GM21423 (cell line): ENCODE measurements around the gene NBEA.

Experiments used
- ATAC-seq: cut with Tn5 transposase; IDR thresholded peaks from one replicate; pipeline ENCODE4 v1.9.1; 2021; ENCODE audit warnings: mild to moderate bottlenecking, moderate library complexity; ENCODE audit not compliant: unreplicated experiment

The NBEA gene

DNA sequence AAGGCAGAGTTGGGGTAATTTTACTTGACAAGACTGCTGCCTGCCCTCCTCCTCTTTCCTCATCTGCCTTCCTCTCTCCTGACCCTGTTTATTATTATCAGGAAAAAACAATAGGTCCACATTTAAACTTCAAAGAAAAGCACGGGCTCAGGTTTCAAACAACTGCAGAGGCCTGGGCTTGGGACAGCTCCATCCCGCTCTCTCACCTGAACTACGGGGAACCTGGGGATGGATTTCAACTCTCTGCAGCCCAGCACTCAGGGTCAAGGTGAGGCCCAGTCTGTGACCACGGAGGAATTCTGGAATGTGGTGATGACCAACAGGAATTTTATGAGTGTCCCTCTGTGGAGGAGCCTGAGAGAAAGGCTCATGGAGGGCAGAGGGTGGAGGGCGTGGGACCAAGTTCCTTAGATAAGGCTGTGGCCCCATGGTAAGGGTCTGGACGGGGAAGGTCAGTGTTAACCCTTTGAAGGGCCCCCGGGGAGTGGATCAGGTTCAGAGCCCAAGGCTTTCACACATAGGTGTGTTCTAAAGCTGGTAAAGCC lies 755.2 kb downstream of the NBEA start:
- ATAC-seq = no peak

GRCh38 chr13:35698911-35699576 lies 757.0 kb downstream of the NBEA start:
- no peak for ATAC-seq

DNA sequence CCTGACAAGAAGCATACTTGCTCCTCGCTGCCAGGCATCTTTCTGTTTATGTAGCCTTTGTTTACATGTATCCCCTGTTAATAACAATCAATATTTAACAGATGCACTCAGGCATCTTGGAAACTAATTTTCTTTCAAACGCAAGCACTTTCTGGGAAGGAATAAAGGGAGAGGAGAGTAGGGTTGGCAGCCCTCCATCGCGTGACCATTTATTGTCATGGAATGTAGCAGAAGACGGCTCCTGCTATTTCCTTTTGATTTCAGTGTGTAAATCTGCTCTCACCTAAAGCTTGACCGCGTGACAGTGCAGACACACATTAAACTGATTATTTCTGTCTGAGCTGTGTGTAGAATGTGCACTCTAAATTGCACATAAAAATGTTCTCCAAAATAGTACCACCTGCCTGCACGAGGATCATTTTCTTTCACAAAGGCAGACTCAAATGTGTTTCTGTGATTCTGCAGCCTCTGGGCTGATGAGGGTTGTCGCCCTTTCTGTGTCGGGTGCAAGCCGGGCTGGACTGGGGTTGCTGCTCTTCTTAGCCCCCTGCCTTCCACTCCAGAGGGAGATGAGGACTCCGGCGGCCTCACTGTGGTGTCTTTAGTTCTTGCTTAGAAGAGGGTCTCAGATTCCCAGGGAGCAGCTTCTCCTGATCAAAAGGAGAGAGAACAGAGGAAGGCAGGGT lies 757.9 kb downstream of the NBEA start:
- ATAC-seq = no peak

GRCh38 chr13:35700671-35701070 lies 758.6 kb downstream of the NBEA start:
- ATAC-seq = no peak

DNA sequence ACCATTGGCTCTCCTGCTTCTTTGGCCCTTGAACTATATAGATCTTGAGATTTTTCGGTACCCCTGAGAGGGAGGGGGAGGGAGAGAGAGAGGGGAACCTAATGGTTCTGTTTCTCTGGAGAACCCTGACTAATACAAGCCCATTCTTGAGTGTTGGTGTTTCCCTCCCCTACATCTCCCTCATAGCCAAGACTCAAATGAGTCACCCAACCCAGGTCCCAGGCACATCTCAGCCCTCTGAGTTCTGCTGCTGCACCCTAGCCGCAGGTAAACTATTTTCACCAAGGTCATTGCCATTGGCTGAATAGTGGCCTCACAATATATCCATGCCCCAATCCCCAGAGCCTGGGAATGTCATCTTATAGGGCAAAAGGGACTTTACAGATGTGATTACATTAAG lies 760.2 kb downstream of the NBEA start:
- no peak for ATAC-seq

DNA sequence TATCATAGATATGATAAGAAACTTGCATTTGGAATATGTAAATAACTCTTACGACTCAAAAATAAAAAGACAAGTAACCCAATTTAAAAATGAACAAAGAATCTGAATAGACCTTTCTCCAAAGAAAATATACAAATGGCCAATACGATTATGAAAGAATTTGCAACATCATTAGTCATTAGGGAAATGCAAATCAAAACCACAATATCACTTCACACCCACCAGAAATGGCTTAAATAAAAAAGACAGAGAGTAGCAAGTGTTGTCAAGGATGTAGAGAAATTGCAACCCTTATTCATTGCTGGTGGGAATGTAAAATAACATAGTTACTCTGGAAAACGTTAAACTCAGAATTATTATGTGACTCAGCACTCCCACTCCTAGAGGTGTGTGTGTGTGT lies 761.0 kb downstream of the NBEA start:
- no peak for ATAC-seq

- no peak for ATAC-seq
Observed at GRCh38 chr13:35704331-35704730, 762.3 kb downstream of the NBEA start.

- ATAC-seq = no peak
Observed at GRCh38 chr13:35706281-35706680, 764.2 kb downstream of the NBEA start.

DNA sequence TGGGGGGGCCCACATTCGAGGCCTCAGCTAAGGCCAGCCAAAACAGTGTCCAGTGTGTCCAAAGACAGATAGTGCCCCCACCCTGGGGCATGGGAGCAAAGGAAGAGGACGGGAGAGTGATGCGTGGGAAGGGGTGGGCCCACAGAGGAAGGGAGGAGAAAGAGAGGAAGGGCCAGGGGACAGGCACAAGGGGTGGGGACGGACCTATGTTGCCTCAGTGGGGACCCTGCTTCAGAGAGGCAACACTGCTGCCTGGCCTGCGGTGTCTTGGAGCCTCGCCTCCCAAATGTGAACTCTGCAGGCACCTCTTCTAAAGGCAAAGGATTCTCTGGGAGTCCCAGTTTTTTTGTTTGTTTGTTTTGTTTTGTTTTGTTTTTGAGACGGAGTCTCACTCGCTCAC lies 764.7 kb downstream of the NBEA start:
- ATAC-seq = no peak

GRCh38 chr13:35711909-35712308 lies 769.8 kb downstream of the NBEA start:
- no peak for ATAC-seq

GRCh38 chr13:35712907-35713761 lies 771.1 kb downstream of the NBEA start:
- ATAC-seq = no peak

DNA sequence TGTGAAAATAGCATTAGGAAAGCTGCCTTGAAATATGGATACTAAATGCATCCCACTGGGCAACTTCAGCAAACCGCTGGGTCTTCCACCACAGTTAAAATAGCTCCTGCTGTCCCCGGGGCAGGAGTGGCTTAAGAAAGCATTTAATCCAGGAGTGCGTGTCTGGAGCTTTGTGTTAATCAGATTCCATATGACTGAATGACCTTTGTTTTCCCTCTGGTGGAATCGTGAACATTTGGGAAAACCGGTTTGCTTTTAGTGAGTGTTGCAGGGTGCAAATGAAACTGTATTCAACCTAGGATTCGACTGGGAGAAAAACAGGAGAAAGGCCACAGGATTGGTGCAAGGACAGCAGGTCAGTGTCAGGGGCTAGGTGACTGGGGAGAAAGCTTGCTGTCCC lies 772.1 kb downstream of the NBEA start:
- ATAC-seq = no peak

- ATAC-seq = no peak
Observed at GRCh38 chr13:35714588-35715377, 772.7 kb downstream of the NBEA start.

DNA sequence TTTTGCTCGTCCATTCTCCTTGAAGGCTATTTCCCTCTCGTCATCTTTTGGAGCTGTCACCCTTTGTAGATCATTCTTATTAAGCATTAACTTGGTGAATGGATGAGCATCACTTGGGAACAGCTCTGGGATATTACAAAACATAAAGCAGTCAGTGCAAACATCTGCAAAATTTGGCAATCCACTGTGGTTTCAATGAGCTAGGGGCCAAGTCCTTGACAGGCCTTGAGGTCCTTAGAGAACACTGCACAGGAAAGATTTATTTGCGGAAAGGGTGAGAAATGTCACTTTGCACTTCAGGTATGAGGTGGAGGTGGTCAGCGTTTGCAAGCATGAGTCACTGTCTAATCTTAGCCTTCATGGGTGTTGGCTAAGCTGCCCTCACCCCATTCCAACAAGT lies 774.1 kb downstream of the NBEA start:
- no peak for ATAC-seq

GRCh38 chr13:35716729-35717128 lies 774.7 kb downstream of the NBEA start:
- no peak for ATAC-seq

GRCh38 chr13:35718084-35718483 lies 776.0 kb downstream of the NBEA start:
- no peak for ATAC-seq

GRCh38 chr13:35720290-35720689 lies 778.2 kb downstream of the NBEA start:
- ATAC-seq = no peak

GRCh38 chr13:35720690-35721554 lies 778.9 kb downstream of the NBEA start:
- no peak for ATAC-seq
